Urinary bladder (tissue), 4 donors: ENCODE data around the gene N4BP2. TPM values are rescaled to one million over a fixed set of nuclear protein-coding genes. Genes with fewer than 3 reads are reported as not detected.
"Not testable (repeated sequence)": the region's sequence is repeated elsewhere in the genome, so short reads cannot be mapped to it uniquely, and the experiment has no call there.

Experiments
- DNase-seq: peaks from one replicate; pipeline ENCODE4 v3.0.0-alpha.2; 2015; ENCODE audit errors: extremely low spot score
- H3K27ac ChIP-seq: one replicate; pipeline ENCODE4 v1.5.1; 2013; ENCODE audit warnings: low read depth, mild to moderate bottlenecking, moderate library complexity
- H3K36me3 ChIP-seq: one replicate; pipeline ENCODE4 v1.6.1; 2013; ENCODE audit warnings: mild to moderate bottlenecking, moderate library complexity; ENCODE audit not compliant: insufficient read depth
- H3K4me1 ChIP-seq: one replicate; pipeline ENCODE4 v1.6.1; 2013; ENCODE audit warnings: mild to moderate bottlenecking, moderate library complexity; ENCODE audit not compliant: insufficient read depth
- H3K4me3 ChIP-seq: one replicate; pipeline ENCODE4 v1.5.1; 2013; ENCODE audit warnings: low read depth, low read length
- WGBS: extraction: QIAGEN DNeasy Blood & Tissue Kit; methylation state at CpG from one replicate; pipeline ENCODE4 v1.1.7; 2013; 5-methylcytosine and 5-hydroxymethylcytosine counted together
- polyA plus RNA-seq: library from polyadenylated mRNA; stranded (reverse); fragments of 200-250 nt; gene quantifications from one replicate; pipeline ENCODE4 v1.2.3, GENCODE V29; 2013
- total RNA-seq: library from RNA; depleted of rRNA; stranded (reverse); fragments of >200 nt; gene quantifications from one replicate; pipeline ENCODE4 v1.2.3, GENCODE V29; 2014
- donor health status: healthy with polysubstance abuse.
- donor health status: healthy.

Gene N4BP2
- total and polyA plus RNA-seq, 2 donors = 2.5 to 64.7 TPM

GRCh38 chr4:40112027-40112792 lies 55.6 kb downstream of the N4BP2 start:
- Histone ChIP-seq H3K36me3 (peaks cover 3% of the 10 kb centered on the region), H3K27ac (no peak overlapping the region), H3K4me3 (no peak overlapping the region), H3K4me1 (no peaks in the 10 kb centered on the region)
- DNase-seq = no peak
- WGBS = 98% methylated on average over 3 of the region's 3 CpGs

GRCh38 chr4:40114206-40114605 lies 57.6 kb downstream of the N4BP2 start:
- H3K27ac ChIP-seq = no peak overlapping the region
- H3K4me3 ChIP-seq = no peak overlapping the region
- no peaks in the 10 kb centered on the region for H3K4me1 ChIP-seq
- H3K36me3 ChIP-seq = peaks cover 3% of the 10 kb centered on the region
- DNase-seq = no peak
- 85% methylated on average over 1 of the region's 1 CpG for WGBS

- 79% methylated on average over 1 of the region's 1 CpG for WGBS
- no peaks in the 10 kb centered on the region for H3K4me1 ChIP-seq
- no peak overlapping the region for H3K27ac ChIP-seq
- peaks cover 2% of the 10 kb centered on the region for H3K36me3 ChIP-seq
- DNase-seq = no peak
- H3K4me3 ChIP-seq = no peak overlapping the region
Observed at GRCh38 chr4:40118861-40119260, 62.2 kb downstream of the N4BP2 start.

GRCh38 chr4:40119344-40119743 lies 62.7 kb downstream of the N4BP2 start:
- no peak for DNase-seq
- Histone ChIP-seq H3K27ac (no peak overlapping the region), H3K4me1 (no peaks in the 10 kb centered on the region), H3K36me3 (peaks cover 2% of the 10 kb centered on the region), H3K4me3 (no peak overlapping the region)
- WGBS = 89% methylated on average over 3 of the region's 3 CpGs

GRCh38 chr4:40121515-40121914 lies 64.9 kb downstream of the N4BP2 start:
- H3K4me1 ChIP-seq = no peaks in the 10 kb centered on the region
- H3K36me3 ChIP-seq = peaks cover 2% of the 10 kb centered on the region
- H3K4me3 ChIP-seq = no peak overlapping the region
- no peak for DNase-seq
- 79% methylated on average over 4 of the region's 4 CpGs for WGBS
- H3K27ac ChIP-seq = no peak overlapping the region

- no peaks in the 10 kb centered on the region for H3K4me1 ChIP-seq
- WGBS = 96% methylated on average over 1 of the region's 1 CpG
- no peak overlapping the region for H3K4me3 ChIP-seq
- H3K36me3 ChIP-seq = peaks cover 2% of the 10 kb centered on the region
- no peak for DNase-seq
- H3K27ac ChIP-seq = no peak overlapping the region
Observed at GRCh38 chr4:40122941-40123340, 66.3 kb downstream of the N4BP2 start.

GRCh38 chr4:40124690-40125089 lies 68.0 kb downstream of the N4BP2 start:
- Histone ChIP-seq H3K27ac (no peak overlapping the region), H3K4me3 (no peak overlapping the region), H3K36me3 (peaks cover 2% of the 10 kb centered on the region), H3K4me1 (no peaks in the 10 kb centered on the region)
- no peak for DNase-seq

- no peak overlapping the region for H3K4me3 ChIP-seq
- DNase-seq = no peak
- H3K4me1 ChIP-seq = no peaks in the 10 kb centered on the region
- H3K36me3 ChIP-seq = no peaks in the 10 kb centered on the region
- H3K27ac ChIP-seq = no peak overlapping the region
Observed at GRCh38 chr4:40130401-40131036, 73.9 kb downstream of the N4BP2 start.

- DNase-seq = no peak
- no peaks in the 10 kb centered on the region for H3K4me1 ChIP-seq
- H3K27ac ChIP-seq = no peak overlapping the region
- H3K36me3 ChIP-seq = no peaks in the 10 kb centered on the region
- WGBS = 90% methylated on average over 1 of the region's 1 CpG
- H3K4me3 ChIP-seq = no peak overlapping the region
Observed at GRCh38 chr4:40132816-40133215, 76.2 kb downstream of the N4BP2 start.

- no peak overlapping the region for H3K4me3 ChIP-seq
- no peak overlapping the region for H3K27ac ChIP-seq
- WGBS = 77% methylated on average over 1 of the region's 1 CpG
- no peak for DNase-seq
- no peaks in the 10 kb centered on the region for H3K4me1 ChIP-seq
- H3K36me3 ChIP-seq = no peaks in the 10 kb centered on the region
Observed at GRCh38 chr4:40134206-40134917, 77.7 kb downstream of the N4BP2 start.

- not testable (repeated sequence) for H3K27ac ChIP-seq, H3K4me3 ChIP-seq, H3K4me1 ChIP-seq, DNase-seq, H3K36me3 ChIP-seq
- WGBS = 98% methylated on average over 9 of the region's 9 CpGs
Observed at GRCh38 chr4:40136202-40136601, 79.6 kb downstream of the N4BP2 start.

GRCh38 chr4:40140196-40140595 lies 83.5 kb downstream of the N4BP2 start:
- H3K27ac ChIP-seq = no peak overlapping the region
- DNase-seq = no peak
- H3K36me3 ChIP-seq = no peaks in the 10 kb centered on the region
- H3K4me1 ChIP-seq = no peaks in the 10 kb centered on the region
- H3K4me3 ChIP-seq = no peak overlapping the region

GRCh38 chr4:40140597-40140996 lies 83.9 kb downstream of the N4BP2 start:
- not testable (repeated sequence) for H3K27ac ChIP-seq, H3K4me3 ChIP-seq, H3K4me1 ChIP-seq, DNase-seq, H3K36me3 ChIP-seq
- 77% methylated on average over 4 of the region's 4 CpGs for WGBS

- Histone ChIP-seq H3K36me3 (no peaks in the 10 kb centered on the region), H3K4me1 (no peaks in the 10 kb centered on the region), H3K4me3 (no peak overlapping the region), H3K27ac (no peak overlapping the region)
- DNase-seq = no peak
- 91% methylated on average over 6 of the region's 6 CpGs for WGBS
Observed at GRCh38 chr4:40143926-40144508, 87.4 kb downstream of the N4BP2 start.
